Measurements from ENCODE around the gene IL1RAPL2.

DNA sequence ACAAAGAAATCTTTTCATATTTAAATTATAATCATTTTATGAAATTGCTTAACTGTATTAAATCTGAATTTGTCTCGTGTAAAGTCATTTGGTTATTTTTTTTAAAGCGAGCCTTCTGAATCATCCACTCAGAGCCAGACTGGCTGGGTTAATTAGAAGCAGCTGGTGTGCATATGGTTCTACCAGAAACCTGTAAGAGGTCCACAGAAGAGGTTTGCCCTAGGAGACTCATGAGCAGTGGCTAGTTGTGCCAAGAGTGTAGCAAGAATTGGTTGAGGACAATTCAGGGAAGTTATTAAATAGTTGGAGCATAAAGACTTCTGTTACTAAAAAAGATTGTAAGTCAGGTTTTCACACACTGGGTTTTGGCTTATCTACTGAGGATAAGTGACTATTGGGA, 267.4 kb downstream of the IL1RAPL2 start:
- TF ChIP-seq ELK1 (IDR thresholded peaks at IDR 0.05; ENCODE audit: borderline replicate concordance, low read depth, low read length) (no peak), SMC3 (IDR thresholded peaks at IDR 0.05; ENCODE audit: low read depth, low read length) (no peak), CTCF (conservative IDR thresholded peaks at IDR 0.05; ENCODE audit: low read depth, low read length) (no peak), POLR2A (IDR thresholded peaks at IDR 0.05; ENCODE audit: low read depth, low read length) (no peak), CHD1 (IDR thresholded peaks at IDR 0.05; ENCODE audit: low read depth, low read length) (no peak), RCOR1 (IDR thresholded peaks at IDR 0.05; ENCODE audit: insufficient replicate concordance, low read length) (no peak), RFX5 (IDR thresholded peaks at IDR 0.05; ENCODE audit: low read depth, low read length) (no peak)
